UCSD-AML1 (cell line): ENCODE measurements around the gene WAPL.
"Not testable (repeated sequence)": the region's sequence is repeated elsewhere in the genome, so short reads cannot be mapped to it uniquely, and the experiment has no call there.

Experiments used
- DNase-seq: peaks from one replicate; lab custom pipeline; 2025; ENCODE audit not compliant: unreplicated experiment; lab: John Stamatoyannopoulos, UW

The WAPL gene, protein sequence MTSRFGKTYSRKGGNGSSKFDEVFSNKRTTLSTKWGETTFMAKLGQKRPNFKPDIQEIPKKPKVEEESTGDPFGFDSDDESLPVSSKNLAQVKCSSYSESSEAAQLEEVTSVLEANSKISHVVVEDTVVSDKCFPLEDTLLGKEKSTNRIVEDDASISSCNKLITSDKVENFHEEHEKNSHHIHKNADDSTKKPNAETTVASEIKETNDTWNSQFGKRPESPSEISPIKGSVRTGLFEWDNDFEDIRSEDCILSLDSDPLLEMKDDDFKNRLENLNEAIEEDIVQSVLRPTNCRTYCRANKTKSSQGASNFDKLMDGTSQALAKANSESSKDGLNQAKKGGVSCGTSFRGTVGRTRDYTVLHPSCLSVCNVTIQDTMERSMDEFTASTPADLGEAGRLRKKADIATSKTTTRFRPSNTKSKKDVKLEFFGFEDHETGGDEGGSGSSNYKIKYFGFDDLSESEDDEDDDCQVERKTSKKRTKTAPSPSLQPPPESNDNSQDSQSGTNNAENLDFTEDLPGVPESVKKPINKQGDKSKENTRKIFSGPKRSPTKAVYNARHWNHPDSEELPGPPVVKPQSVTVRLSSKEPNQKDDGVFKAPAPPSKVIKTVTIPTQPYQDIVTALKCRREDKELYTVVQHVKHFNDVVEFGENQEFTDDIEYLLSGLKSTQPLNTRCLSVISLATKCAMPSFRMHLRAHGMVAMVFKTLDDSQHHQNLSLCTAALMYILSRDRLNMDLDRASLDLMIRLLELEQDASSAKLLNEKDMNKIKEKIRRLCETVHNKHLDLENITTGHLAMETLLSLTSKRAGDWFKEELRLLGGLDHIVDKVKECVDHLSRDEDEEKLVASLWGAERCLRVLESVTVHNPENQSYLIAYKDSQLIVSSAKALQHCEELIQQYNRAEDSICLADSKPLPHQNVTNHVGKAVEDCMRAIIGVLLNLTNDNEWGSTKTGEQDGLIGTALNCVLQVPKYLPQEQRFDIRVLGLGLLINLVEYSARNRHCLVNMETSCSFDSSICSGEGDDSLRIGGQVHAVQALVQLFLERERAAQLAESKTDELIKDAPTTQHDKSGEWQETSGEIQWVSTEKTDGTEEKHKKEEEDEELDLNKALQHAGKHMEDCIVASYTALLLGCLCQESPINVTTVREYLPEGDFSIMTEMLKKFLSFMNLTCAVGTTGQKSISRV (N-terminal part only)

DNA sequence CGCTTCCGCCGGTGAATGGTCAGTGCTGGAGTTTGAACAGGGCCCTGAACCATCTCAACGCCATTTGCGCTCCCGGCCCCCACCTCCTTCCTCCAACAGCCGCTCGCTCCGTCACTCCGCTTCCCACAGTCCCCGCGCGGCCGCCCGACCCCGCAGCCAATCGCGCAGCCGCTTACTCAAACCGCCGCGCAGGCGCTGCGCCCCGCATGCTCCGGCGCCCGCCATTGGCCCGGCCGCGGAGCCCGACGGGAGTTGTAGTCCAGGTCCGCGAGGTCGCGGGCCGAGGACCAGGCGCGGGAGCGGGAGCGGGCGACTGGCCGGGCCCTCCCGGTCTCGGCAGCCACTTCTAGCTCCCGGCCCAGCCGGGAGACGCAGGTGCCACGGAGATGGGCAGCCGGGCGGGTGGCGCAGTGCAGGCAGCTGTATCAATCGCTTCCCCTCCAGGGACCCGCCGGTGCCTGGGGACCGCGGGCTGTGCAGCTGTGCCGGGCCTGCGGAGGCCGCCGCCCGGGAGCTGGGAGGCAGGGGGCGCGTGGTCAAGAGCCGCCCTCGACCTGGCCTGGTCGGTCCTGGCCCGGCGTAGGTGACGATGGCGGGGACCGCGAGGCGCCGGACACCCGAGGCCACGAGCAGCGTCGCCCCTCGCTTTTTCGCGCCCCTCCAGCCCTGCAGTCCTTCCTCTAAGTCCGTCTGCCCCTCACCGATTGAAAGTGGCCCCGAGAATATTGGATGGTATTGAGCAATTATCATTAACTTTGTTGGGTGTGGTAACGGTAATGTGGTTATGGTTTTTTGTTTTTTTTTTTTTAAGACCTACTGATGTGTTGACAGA is at the start of gene WAPL:
TSS of gene WAPL (minus strand) at position 115 of the 832 bp plus-strand sequence. CDS start 3,723 bp downstream, outside the sequence.
- peak; percentile 95 for DNase-seq

DNA sequence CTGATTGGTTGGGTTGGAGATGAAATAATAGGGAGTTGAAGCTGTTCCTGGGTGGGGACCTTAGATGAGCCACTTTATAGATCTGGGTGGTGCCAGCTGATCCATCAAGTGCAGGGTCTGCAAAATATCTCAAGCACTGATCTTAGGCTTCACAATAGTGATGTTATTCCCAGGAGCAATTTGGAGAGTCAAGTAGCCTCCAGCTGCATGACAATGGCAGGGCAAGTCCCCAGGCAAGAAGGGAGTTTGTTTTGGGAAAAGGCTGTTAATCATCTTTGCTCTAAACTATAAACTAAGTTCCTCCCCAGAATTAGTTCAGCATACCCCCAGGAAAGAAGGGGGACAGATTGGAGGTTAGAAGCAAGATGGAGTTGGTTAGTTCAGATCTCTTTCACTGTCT is 47.7 kb upstream of the WAPL start:
- DNase-seq, result no peak

DNA sequence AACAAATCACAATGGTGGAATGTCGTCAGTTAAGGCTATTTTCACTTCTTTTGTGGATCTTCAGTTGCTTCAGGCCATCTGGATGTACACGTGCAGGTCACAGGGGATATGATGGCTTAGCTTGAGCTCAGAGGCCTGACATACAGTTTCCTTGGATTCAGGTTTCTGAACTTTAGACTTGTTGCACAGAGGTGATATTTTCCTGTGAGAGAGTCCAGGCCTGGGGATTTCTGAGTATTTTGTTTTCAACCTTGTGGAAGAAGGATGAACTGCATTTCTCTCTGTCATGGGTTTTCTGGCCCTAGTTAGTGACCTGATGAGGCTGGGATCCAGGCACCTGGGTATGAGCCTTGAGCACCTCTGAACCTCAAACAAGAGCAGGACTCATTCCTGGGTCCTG is 44.9 kb upstream of the WAPL start:
- not testable (repeated sequence) for DNase-seq

DNA sequence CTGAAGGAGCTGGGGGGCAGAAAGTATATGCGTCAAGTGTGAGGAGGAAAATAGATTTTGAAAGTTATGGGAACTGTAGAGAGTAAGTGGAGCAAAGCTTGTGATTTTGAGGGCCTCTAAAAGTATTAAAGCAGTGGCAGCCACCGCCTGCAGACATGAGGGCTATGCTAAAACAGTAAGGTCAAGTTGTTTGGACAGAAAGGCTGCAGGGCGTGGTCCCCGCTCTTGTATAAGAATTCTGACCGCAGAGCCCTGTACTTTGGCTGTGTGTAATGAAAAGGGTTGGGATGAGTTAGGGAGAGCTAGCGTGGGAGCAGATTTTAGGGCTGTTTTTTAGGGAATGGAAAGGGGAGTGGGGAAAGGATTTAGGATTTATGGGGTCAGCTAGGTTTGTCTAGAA is 41.7 kb upstream of the WAPL start:
- not testable (repeated sequence) for DNase-seq

DNA sequence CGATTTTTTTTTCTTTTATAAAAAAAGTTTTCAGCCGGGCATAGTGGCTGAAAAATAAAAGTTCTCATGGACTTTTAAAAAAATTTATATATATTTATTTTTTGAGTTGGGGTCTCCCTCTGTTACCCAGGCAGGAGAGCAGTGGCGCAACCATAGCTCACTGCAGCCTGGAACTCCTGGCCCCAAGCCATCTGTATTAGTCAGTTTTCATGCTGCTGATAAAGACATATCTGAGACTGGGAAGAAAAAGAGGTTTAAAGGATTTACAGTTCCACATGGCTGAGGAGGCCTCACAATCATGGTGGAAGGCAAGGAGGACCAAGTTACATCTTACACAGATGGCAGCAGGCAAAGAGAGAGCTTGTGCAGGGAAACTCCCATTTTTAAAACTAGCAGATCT is 37.1 kb upstream of the WAPL start:
- not testable (repeated sequence) for DNase-seq

DNA sequence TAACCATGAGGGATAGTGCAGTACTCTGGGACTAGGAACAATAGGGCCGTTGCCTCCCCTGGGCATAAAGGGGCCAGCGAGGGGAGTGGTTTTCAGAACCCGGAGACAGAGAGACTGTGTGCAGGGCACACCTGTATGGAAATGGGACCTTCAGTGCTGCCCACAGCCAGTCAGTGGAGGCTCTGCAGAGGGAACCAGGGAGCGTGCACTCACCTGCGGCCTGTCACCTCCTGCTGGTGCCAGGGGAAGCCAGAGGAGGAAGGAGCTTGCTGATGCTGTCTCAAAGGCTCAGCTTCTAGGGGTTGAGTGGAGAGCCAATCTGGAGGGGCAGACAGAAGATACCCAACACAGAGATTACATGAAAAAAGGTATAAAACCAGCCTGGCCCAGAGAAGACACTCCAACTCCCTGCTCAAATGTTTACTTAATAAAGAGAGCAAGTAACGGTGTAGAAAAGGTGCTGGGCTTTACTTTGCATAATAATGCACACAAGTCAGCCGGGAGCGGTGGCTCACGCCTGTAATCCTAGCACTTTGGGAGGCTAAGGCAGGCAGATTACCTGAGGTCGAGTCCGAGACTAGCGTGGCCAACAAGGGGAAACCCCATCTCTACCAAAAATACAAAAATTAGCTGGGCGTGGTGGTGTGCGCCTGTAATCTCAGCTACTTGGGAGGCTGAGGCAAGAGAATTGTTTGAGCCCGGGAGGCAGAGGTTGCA is 35.5 kb upstream of the WAPL start:
- DNase-seq, result no peak

DNA sequence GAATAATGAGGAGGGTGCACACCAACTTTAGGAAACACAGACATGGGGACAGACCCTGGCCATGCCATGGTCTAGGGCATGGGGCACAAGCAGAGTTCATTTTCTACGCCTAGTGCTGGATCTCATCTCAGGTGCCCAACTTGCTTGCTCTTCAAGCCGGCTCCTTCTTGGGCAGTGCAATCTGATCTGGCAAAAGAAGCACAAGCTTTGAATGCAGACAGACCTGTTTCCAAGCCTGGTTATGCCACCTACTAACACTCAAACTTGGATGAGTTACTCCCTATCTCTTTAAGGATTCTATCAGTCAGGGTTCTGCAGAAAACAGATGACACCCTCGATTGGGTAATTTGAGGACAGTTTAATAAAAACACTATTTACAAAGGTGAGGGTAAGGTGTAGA is 34.9 kb upstream of the WAPL start:
- no peak for DNase-seq

DNA sequence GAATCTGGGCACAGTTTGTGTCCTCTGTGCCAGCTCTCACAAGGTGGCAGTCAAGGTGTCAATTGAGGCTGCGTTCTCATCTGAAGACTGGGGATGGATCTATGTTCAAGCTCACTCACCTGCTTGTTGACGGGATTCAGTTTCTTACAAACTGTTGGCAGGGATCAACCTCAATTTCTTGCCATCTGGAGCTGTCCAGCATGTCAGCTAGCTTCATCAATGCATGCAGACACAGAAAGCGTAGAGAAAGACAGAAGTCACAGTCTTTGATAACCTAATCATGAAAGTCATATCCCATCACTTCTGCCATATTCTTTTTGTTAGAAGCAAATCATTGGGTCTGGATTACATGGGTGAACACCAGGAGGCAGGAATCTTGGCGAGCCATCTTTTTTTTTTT is 32.0 kb upstream of the WAPL start:
- DNase-seq, result no peak

DNA sequence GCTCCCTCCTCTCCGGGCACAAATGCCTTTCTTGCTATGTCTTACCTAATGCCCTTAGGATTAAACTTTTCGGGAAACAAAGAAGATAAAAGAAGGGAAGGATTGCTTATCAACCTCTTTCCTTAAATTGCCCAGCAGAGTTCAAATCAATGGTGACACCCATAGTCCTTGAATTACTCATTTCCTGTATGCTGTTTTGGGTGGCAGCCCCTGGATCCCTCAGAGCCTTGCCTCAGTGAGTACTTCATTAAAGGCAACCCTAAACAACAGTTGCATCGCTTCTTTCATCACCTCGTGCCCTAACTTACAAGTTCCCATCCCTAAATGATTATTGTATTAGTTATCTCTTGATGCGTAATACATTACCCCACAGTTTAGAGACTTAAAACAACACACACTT is 31.6 kb upstream of the WAPL start:
- DNase-seq, result no peak

DNA sequence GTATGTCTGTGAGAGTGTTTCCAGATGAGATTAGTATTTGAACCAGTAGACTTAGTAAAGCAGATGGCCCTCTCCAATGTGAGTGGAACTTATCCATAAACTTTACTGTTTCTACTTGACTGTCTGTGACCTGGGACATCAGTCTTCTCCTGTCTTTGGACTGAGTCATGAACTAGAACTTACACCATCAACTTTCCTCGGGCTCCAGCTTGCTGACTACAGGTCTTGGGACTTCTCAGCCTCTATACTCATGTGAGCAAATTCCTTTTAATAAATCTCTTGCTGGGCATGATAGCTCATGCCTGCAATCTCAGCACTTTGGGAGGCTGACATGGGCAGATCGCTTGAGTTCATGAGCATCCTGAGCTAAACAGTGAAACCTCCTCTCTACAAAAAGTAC is 25.7 kb upstream of the WAPL start:
- no peak for DNase-seq

DNA sequence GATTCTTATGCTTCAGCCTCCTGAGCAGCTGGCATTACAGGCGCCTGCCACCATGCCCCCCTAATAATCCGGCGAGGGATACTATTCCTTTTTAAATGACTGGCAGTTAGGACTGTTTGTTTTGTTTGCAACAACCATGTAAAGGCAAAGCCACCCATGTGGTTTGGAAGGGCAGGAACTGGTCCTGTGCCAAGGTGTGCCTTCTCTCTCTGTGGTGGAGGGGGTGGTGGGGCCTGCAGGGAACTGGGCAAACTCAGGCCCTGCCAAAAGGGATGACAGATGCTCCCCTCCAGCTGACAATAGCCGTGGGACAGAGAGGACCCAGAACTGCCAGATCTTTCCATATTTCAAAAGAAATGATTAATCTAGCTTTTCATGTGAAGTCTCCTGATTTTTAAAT is 23.5 kb upstream of the WAPL start:
- no peak for DNase-seq

DNA sequence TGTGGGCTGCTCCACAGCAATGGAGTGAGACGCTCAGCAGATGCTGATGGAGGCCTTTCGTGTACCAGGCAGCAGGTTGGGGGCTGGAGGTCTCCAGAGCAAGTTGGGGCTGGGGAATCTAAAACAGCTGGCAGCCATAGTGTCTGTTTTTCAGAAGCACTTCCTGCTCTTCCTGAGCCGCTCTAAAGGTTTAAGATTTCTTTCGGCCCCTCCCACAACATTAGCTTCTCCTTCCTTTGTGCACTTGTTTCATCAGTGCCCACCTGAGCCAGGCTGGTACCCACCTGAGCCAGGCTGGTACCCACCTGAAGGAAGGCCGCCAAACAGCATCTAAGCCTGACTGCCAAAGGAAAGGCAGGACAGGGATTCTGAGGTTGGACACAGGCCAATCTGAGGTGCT is 18.4 kb upstream of the WAPL start:
- no peak for DNase-seq

DNA sequence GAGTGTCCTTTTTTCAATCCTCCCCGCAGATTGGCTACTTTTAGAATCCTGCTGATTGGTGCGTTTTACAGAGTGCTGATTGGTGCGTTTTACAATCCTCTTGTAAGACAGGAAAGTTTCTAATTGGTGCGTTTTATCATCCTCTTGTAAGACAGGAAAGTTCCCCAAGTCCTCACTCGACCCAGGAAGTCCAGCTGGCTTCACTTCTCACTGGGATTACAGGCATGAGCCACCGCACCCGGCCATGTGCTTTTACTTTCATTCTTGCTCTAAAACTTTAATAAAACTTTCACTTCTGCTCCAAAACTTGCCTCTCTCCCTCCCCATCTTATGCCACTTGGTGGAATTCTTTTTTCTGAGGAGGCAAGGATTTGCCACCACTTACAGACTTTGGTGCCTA is 17.0 kb upstream of the WAPL start:
- no peak for DNase-seq

DNA sequence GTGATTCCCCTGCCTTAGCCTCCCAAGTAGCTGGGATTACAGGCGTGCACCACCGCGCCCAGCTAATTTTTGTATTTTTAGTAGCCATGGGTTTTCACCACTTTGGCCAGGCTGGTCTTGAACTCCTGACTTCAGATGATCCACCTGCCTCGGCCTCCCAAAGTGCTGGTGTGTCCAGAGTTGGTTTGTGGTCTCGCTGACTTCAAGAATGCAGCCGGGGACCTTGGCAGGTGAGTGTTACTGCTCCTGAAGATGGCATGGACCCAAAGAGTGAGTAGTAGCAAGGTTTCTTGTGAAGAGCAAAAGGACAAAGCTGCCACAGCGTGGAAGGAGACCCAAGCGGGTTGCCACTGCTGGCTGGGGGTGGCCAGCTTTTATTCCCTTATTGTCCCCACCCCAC is 16.4 kb upstream of the WAPL start:
- DNase-seq, result not testable (repeated sequence)

DNA sequence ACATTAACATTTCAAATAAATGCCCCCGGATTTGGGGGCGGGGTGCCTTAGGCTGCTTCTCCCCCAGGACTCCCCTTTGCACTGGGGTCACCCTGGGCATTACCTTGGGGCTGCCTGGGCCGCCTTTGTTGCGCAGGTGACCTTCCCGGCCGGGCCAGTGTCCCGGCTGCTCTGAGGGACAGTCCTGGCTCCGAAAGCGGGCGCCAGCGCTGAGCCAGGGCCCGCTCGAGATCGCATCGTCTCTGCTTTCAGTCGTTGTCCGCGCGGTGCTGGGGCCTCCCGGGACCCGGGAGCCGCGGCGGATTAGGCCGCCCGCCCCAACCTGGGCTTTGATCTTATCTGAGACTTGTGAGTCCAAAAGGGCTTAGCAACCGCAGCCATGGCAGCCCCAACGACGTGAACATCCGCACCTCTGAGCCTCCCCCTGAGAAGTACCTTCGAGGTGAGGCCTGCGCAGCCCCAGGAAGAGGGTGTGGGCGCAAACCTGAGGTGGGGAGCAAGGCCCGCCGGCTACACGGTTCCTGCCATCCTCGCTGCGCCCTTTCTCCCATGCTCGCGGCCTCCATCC is 14.8 kb upstream of the WAPL start:
- DNase-seq, result no peak

DNA sequence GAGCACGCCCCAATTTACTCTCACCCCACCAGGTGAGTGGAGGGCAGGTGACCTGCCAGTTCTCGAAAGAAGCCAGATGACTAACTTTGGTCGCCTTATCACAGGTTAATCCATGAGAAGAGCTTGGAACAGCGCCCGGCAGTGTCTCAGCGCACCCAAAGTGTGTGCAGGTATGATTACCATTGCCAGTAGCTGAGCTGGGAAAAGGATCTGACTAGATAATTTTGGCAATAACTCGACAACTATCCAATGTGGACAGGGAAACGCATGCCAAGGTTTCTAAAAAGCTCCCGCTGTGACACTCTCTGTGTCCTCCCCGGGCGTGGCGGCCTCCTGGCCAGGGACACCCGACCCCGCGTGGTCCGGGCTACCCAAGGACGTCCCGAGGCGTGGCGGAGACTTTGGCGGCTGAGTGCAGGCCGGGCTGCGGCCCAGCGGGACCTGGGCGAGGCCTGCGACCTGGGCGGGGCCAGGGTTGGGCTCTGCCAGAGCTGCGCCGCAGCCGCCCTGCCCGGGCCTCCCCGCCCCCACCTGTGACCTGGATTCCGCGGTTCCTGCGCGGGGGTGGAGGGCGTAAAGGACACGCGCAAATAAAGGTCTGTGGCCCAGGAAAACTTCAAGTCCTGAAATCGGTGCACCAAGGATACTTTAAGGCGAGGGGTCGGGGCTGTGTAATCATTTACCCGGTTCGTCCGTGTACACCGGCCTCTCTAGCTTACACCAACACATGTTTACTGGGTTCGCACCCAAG is 13.7 kb upstream of the WAPL start:
- no peak for DNase-seq

DNA sequence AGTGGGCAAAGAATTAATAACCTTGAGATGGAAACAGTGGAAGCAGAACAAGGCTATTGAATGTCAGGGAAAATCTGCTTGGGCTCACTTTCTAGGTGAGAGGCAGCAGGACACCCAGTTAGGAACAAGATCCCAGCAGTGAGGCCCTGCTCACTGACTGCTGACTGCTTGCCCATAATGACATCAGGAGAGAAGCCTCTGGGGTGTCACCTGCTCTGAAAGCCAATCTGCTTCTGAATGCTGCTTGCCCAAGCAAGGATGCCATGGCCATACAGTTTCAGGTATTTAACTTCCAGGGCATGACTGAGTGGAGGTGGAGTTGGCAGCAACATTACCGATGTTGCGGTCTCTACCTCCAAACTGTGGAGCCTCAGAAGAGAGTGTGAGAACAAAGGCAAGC is 11.7 kb upstream of the WAPL start:
- DNase-seq, result no peak

DNA sequence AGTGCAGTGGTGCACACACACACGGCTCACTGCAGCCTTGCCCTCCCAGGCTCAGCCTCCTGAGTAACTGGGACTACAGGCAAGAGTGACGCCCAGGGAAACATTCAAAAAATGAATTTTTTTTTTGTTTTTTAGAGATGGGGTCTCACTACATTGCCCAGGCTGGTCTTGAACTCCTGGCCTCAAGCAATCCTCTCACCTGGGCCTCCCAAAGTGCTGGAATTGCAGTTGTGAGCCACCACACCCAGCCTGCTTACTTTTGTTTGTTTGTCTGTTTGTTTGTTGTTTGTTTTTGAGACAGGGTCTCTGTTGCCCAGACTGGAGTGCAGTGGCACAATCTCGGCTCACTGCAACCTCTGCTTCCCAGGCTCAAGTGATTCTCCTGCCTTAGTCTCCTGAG is 7.1 kb upstream of the WAPL start:
- DNase-seq, result not testable (repeated sequence)

DNA sequence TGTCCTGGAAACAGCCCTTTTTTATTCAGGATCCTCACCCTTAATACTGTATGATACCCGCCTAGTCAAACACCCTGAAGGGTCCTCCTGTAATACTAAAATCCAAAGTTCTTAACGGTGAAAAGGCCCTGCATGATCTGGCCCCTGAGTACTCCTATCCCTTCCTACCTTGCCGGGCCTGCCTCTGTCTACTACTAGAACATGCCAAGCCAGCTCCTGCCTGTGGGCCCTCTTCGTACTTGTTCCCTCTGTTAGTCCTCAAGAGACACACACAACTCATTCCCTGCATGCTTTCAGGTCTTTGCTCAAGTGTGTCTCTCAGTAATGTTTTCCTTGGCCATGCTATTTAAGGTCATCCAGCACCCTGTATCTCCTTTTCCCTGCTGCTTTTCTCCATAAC is 5.0 kb upstream of the WAPL start:
- no peak for DNase-seq
